ENCODE data around the gene OR4D1.

The OR4D1 gene

GRCh38 chr17:58195518-58196123 is 47.4 kb downstream of the OR4D1 start:
- DNase-seq: peak in 1 of 2 experiments; percentile 10

- DNase-seq: no peak
These were observed 48.4 kb downstream of the OR4D1 start for GRCh38 chr17:58196610-58197009.

GRCh38 chr17:58200024-58200633 is 51.9 kb downstream of the OR4D1 start:
- DNase-seq: peak; percentile 73 to 88

GRCh38 chr17:58202859-58203258 is 54.7 kb downstream of the OR4D1 start:
- DNase-seq: no peak

GRCh38 chr17:58204796-58205195 is 56.6 kb downstream of the OR4D1 start:
- DNase-seq: no peak

GRCh38 chr17:58205936-58206335 is 57.8 kb downstream of the OR4D1 start:
- no peak for DNase-seq

- DNase-seq: no peak
These were observed 59.3 kb downstream of the OR4D1 start for GRCh38 chr17:58207451-58207850.

- DNase-seq: no peak
These were observed 60.2 kb downstream of the OR4D1 start for GRCh38 chr17:58208344-58208743.

All from NCI-H524 (cell line).